ENCODE measurements around the gene LLGL1.
A peak's percentile ranks its signal among the peaks of the same experiment; 100 is the strongest.

DNA sequence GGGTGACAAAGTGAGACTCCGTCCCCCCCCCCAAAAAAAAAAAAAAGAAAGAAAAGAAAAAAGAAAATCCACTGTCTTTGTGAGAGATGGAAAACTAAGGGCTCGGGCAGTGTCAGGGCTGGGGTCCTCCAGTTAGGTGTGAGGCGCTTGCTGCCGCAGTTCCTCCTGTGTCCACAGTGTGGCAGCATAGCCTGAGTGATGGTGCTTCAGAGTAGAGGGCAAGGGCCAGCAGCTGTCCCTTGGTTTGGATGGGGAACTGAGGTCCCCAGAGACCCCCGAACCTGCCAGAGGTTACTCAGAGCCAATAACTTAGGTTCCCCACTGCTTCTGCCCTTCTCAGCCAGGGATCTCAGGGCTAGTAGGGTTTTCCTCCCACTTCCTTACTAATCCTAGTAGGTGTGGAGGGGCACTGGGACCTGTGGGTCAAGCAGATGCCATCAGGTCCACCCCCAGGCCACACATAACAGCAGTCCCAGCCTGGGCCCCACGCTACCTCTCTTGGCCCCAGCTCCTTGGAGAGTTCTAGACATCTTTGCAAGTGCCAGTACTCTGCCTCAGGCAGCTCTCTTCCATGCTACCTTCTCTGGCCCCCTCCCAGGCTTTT is 7.9 kb upstream of the LLGL1 start:
- TF ChIP-seq CTCF (IDR thresholded peaks at IDR 0.05) (peak; percentile 84 to 97 (median 90)), POLR2A (IDR thresholded peaks at IDR 0.05) (no peak)

Measured in esophagus squamous epithelium (tissue), 4 donors.